ENCODE results near the gene GRAMD1B. TPM values are rescaled to one million over a fixed set of nuclear protein-coding genes. Genes with fewer than 3 reads are reported as not detected.
"Not testable (repeated sequence)": the region's sequence is repeated elsewhere in the genome, so short reads cannot be mapped to it uniquely, and the experiment has no call there.

Gene GRAMD1B
- total RNA-seq, 6 donors from 2014 or later, result 5.8 to 132 (median 10.1) TPM

DNA sequence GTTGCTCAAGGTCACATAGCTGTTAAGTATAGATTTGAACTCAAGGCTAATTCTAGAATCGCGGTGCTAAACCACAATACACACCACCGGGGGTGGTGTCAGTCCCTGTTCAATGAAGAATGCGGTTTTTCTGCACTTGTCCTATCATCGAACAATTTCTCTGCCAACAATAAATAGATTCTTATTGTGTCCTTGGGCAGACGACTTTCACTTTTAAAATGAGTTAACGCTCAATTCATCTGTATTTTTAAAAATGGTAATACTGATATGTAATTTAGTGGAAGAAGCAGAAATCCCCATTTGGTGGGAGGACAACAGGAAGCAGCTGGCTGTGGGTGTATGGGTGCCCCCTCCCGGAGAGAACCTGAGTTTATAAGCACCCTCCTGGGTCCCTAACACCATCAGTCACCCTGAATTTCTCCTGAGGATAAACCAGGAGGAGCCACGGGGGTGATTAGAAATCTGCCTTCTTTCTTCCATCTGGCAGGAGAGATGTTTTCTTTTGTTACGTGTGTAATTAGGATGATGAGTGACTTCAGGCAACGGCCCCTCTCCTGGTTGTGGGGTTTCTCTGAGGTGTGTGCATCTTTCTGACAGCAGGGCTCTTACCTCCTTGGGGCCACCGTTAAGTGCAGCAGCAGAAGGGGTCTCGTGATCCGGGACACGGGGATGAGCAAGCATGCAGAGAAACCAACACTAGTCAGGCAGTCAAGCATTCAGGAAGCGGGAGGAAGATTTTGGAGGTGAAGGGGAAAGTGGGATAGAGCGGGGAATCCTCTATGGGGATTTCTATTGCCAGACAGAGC, 87.7 kb downstream of the GRAMD1B start:
- no peak overlapping the region for H3K27ac ChIP-seq
- DNase-seq, result no peak
- no peaks in the 10 kb centered on the region for H3K36me3 ChIP-seq
- no peaks in the 10 kb centered on the region for H3K4me1 ChIP-seq
- H3K27me3 ChIP-seq, result no peaks in the 10 kb centered on the region
- WGBS, 2 donors, result 73 to 77% methylated on average over 17 of the region's 17 CpGs
- H3K4me3 ChIP-seq, result no peak overlapping the region
- TF ChIP-seq POLR2AphosphoS5 (IDR thresholded peaks at IDR 0.05), result no peak
- TF ChIP-seq EP300 (IDR thresholded peaks at IDR 0.05), result no peak
- no peak for TF ChIP-seq POLR2A (IDR thresholded peaks at IDR 0.05)
- TF ChIP-seq, protein P1, sequence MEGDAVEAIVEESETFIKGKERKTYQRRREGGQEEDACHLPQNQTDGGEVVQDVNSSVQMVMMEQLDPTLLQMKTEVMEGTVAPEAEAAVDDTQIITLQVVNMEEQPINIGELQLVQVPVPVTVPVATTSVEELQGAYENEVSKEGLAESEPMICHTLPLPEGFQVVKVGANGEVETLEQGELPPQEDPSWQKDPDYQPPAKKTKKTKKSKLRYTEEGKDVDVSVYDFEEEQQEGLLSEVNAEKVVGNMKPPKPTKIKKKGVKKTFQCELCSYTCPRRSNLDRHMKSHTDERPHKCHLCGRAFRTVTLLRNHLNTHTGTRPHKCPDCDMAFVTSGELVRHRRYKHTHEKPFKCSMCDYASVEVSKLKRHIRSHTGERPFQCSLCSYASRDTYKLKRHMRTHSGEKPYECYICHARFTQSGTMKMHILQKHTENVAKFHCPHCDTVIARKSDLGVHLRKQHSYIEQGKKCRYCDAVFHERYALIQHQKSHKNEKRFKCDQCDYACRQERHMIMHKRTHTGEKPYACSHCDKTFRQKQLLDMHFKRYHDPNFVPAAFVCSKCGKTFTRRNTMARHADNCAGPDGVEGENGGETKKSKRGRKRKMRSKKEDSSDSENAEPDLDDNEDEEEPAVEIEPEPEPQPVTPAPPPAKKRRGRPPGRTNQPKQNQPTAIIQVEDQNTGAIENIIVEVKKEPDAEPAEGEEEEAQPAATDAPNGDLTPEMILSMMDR (IDR thresholded peaks at IDR 0.05), result no peak
- ATAC-seq (ENCODE audit: low FRiP score in 2 of 2), result no peak
- no peaks in the 10 kb centered on the region for H3K9me3 ChIP-seq

DNA sequence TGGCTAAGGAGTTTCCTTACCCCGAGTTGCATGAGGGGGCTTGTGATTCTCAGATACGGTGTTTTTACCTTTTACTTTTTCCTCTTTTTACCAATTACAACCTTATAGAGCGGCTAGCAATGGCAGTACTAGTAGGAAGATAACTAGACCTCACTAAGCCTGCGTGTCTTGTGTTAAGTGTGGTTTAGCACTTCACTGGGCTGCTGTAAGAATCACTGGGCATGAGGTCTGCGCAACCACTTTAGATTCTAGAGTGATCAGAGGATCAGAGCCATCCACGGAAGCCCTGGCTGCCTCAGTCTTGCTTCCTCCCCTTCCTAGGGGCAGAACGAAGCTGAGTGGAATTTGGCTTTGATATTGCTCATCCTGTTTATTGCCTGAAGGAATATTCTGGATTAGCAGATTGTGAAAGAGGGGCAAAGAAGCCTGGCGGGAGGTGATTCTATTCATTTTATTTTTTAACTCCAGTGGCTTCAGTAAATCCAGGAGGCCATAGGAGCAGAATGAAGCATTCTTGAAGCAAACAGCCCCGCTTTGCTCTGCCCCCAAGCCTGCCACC, 88.5 kb downstream of the GRAMD1B start:
- DNase-seq (no peak), ATAC-seq (ENCODE audit: low FRiP score in 2 of 2) (no peak)
- Histone ChIP-seq H3K9me3 (no peaks in the 10 kb centered on the region), H3K27me3 (no peaks in the 10 kb centered on the region), H3K27ac (no peak overlapping the region), H3K36me3 (no peaks in the 10 kb centered on the region), H3K4me1 (no peaks in the 10 kb centered on the region), H3K4me3 (no peak overlapping the region)
- TF ChIP-seq POLR2AphosphoS5 (IDR thresholded peaks at IDR 0.05), result no peak
- TF ChIP-seq, protein P1 (IDR thresholded peaks at IDR 0.05), result no peak
- no peak for TF ChIP-seq POLR2A (IDR thresholded peaks at IDR 0.05)
- no peak for TF ChIP-seq EP300 (IDR thresholded peaks at IDR 0.05)
- 69 to 70% methylated on average over 9 of the region's 9 CpGs for WGBS, 2 donors

DNA sequence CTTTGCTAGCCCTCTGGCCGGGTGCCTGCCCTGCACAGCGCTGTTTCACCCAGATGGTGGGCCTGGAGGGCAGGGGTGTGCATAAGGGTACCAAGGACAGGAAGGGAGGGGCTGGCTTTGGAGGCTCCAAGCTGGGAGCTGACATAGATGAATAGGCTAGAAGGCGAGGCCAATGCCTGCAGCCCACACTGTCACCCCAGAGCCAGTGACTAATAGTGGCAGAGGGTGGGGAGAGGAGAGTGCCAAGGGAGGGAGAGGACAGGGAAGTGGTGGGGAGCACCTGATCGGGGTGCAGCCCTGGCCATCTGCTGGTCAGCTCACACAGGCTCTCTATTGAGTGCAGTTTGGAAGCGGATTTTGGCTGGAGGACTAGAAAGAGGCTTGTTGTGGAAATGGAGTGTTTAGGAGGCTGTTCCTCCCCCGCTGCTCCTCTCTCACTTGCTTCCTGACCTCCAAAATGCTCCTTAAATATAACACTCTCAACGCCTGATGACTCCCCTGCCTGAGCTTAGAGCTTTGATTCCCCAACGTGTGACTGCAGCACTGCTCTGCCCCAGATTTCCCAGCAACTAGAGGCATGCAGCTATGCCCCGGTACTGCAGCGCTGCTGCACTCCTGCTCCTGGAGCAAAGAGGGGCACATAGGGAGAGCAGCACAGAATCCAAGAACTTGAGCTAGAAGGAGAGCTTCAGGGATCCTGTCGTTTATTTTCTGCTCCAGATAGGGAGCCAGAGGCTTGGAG, 89.2 kb downstream of the GRAMD1B start:
- no peak overlapping the region for H3K4me3 ChIP-seq
- H3K27ac ChIP-seq, result no peak overlapping the region
- ATAC-seq (ENCODE audit: low FRiP score in 2 of 2) (peak; percentile 32 to 65), DNase-seq (peak; percentile 26 to 28)
- H3K4me1 ChIP-seq, result no peaks in the 10 kb centered on the region
- TF ChIP-seq POLR2A (IDR thresholded peaks at IDR 0.05), result no peak
- no peak for TF ChIP-seq EP300 (IDR thresholded peaks at IDR 0.05)
- TF ChIP-seq POLR2AphosphoS5 (IDR thresholded peaks at IDR 0.05), result no peak
- TF ChIP-seq, protein P1 (IDR thresholded peaks at IDR 0.05), result no peak
- H3K27me3 ChIP-seq, result no peaks in the 10 kb centered on the region
- no peaks in the 10 kb centered on the region for H3K36me3 ChIP-seq
- WGBS, 2 donors, result 48 to 51% methylated on average over 9 to 11 of the region's 11 CpGs
- H3K9me3 ChIP-seq, result no peaks in the 10 kb centered on the region

DNA sequence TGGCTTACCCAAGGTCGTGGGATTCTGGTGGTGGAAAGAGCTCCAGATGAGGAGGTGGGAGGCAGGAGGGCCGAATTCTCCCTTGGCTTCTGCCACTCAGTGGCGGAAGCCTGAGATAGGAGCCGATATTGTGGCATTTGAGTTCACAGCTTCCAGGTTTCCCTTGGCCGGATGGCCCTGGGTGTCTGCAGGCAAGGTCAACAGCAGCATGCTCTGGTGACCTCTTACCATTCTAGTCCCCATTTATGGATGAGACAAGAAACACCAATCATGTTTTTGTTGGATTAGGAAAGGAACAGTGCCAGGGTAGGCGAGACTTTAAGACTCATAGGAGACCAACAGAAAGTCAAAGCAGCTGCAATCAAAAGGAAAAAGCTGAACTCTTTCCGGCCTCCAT, 89.7 kb downstream of the GRAMD1B start:
- no peak overlapping the region for H3K27ac ChIP-seq
- DNase-seq (no peak), ATAC-seq (ENCODE audit: low FRiP score in 2 of 2) (no peak)
- no peaks in the 10 kb centered on the region for H3K27me3 ChIP-seq
- H3K36me3 ChIP-seq, result no peaks in the 10 kb centered on the region
- H3K4me3 ChIP-seq, result no peak overlapping the region
- WGBS, 2 donors, result 65 to 81% methylated on average over 7 of the region's 7 CpGs
- TF ChIP-seq EP300 (IDR thresholded peaks at IDR 0.05) (no peak), POLR2AphosphoS5 (IDR thresholded peaks at IDR 0.05) (no peak), POLR2A (IDR thresholded peaks at IDR 0.05) (no peak)
- TF ChIP-seq, protein P1 (IDR thresholded peaks at IDR 0.05), result no peak
- no peaks in the 10 kb centered on the region for H3K4me1 ChIP-seq
- no peaks in the 10 kb centered on the region for H3K9me3 ChIP-seq

DNA sequence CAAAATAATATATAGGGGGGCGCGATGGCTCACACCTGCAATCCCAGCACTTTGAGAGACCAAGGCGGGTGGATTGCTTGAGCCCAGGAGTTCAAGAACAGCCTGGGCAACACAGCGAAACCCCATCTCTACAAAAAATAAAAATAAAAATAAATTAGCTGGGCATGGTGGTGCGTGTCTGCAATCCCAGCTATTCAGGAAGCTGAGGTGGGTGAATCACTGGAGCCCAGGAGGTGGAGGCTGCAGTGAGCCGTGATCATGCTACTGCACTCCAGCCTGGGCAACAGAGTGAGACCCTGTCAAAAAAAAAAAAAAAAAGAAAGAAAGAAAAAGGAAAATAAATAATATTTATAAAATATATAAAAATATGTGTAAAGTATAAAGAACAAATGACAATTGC, 90.4 kb downstream of the GRAMD1B start:
- not testable (repeated sequence) for H3K4me1 ChIP-seq; ATAC-seq (ENCODE audit: low FRiP score in 2 of 2); H3K4me3 ChIP-seq; DNase-seq; H3K27ac ChIP-seq; H3K36me3 ChIP-seq; H3K27me3 ChIP-seq; H3K9me3 ChIP-seq
- WGBS, 2 donors, result 92 to 94% methylated on average over 6 of the region's 6 CpGs
